GM20431 (cell line): ENCODE data around the gene ADAM19.

Source experiments
- in situ Hi-C: fragments of 300-500 bp; cut with MseI, MboI; formaldehyde crosslinking; loops from one replicate; pipeline ENCODE4 v1.15.0; 2020; ENCODE audit warnings: low sequenced_read_pairs; ENCODE audit not compliant: unreplicated experiment

The ADAM19 gene

DNA sequence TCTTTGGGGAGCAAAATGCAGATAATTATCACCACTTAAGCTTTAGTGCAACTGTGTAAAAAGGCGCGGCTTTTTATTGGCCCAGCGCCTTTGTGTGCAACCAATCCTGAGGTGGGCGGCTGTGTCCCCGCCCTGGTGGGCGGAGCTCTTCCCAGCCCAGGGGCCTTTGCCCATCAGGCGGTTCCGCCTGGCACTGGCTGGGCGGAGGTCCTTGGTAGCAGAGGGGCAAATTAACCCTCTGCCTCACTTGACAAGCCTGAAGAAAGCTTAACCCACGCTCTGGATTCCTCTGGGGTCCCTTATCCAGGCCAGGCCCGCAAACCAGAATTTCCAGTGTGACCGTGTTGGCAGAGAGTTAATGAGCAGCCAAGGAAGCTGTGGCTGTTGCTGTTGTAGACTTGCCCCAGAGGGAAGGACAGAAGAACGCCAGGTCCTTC is 128.4 kb downstream of the ADAM19 start:
- in situ Hi-C loops = loop anchor here (25.0 kb wide), 1 partner anchor 265 kb away; no protein-coding TSS in a partner anchor

DNA sequence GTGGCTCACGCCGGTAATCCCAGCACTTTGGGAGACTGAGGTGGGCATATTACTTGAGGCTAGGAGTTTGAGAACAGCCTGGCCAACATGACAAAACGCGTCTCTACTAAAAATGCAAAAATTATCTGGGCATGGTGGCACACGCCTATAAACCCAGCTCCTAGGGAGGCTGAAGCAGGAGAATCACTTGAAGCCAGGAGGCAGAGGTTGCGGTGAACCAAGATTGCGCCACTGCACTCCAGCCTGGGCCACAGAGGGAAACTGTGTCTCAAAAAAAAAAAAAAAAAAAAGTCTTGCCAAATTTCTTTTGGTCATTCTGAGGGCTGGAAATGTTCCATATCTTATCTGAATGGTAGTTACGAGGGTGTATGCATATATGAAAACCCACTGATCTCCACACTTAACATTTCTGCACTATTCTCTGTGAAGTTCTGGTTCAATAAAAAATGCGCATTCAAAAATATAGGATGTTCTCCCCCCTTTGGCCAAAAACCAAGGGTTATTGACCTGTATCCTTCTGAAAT is 129.1 kb downstream of the ADAM19 start:
- in situ Hi-C loops = loop anchor here (25.0 kb wide), 1 partner anchor 266 kb away; no protein-coding TSS in a partner anchor

DNA sequence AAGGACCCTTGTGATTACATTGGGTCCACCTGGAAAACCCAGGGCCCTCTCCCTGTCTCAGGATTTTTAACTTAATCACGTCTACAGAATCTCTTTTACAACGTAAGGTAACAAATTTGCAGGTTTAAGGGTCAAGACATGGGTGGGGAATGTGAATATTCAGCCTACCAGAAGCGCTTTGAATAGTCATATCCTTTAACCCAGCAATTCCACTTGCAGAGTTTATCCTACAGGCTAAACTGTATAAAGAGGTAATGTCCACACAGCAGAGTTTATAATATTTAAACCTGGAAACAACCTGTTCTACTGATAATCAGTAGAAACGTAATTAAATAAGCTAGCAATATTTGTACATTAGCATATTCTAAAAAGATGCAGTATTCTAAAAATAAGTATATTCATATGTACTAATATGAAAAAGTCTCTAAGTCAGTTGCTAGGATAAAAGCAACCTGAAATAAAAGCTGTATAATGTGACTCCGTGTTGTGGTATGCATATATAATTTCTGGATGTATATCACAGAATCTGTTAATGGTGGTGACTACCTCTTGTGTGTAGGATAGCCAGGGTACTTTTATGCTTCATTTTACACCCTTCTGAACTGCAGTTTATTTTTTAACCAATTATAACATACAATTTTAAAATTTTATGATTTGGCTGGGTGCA is 129.7 kb downstream of the ADAM19 start:
- in situ Hi-C loops = loop anchor here (25.0 kb wide), 1 partner anchor 266 kb away; no protein-coding TSS in a partner anchor

DNA sequence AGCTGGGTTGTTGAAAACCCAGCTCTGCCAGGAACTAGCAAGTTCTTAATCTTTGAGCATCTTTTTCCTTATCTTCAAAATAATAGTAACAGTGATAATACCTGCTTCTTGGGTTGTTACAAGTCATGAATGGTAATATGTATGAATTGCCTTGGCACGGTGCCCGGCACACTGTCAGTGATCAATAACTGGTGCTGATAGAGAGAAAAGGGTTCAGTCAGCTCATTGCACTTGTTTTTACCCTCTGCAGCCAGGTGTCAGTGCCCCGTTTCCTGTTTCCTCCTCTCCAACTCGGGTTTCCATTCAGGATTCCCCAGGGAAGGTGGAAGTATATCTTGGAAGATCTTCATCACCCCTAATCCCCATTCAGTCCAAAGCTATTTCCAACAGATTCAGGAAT is 131.4 kb downstream of the ADAM19 start:
- in situ Hi-C loops = loop anchor here (25.0 kb wide), 1 partner anchor 268 kb away; no protein-coding TSS in a partner anchor

DNA sequence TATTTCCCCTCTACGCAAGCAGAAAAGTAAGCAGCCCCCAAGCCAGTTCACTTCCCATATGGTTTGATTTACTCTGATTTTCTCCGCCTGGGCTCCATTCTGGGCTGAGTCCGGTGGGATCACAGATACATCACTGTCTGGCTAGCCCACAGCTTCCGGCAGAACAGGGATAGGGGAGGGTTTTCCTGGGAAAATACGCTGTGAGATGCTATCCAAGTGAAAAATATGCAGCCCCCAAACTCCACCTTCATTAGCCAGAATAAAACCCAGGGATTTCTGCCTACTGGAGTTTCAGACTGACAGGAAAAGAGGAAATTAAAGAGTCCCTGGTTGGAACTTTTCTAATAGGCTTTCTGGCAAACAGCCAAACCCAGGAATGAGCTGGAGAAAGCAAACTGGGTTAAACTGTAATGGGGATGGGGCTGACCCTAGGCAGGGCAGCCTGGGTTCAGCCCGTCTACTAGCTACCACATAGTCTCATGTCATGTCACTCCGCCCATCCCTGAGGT is 132.5 kb downstream of the ADAM19 start:
- in situ Hi-C loops = loop anchor here (25.0 kb wide), 1 partner anchor 269 kb away; no protein-coding TSS in a partner anchor

DNA sequence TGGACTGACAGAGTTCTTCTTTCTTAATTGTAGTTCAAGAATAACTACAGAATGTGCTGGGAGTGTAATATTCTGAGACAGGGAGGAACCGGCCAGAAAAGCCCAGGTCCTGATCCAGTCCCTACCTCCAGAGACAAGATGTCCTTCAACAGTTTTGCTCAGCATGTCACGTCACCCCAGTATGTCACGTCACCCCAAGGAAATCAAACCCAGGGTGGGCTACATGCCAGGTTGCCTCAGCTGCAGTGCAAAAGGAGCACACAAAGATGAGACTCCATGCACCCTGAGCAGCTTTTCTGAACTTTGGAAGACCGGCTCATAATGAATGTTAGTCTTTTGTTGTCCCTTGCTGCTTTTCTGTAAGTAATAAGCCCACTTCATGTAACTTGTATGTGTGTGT is 141.5 kb downstream of the ADAM19 start:
- in situ Hi-C loops = loop anchor here (25.0 kb wide), 1 partner anchor 278 kb away; no protein-coding TSS in a partner anchor

DNA sequence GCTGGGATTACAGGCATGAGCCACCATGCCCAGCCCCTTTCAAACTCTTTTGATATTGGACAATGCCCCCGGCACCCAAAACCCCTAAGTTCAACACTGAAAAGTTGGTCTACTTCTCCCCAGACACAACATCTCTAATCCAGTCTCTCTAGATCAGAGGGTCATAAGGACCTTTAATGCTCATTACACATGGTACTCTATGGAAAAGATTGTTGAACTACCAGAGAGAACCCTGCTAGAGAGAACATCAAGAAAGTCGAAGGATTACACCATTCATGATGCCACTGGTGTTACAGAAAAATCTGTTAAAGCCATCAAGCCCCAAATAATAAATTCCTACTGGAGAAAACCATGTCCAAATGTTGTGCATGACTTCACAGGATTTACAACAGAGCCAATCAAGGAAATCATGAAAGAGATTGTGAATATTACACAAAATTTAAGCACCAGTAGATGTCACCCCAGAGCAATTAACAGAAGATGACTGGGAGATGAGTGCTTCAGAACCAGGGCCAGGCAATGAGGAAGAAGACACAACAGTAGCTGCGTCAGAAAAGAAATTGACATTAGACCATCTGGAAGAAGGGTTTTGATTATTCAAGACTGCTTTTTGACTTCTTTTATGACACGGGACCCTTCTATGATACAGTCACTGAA is 143.9 kb downstream of the ADAM19 start:
- in situ Hi-C loops = loop anchor here (25.0 kb wide), 1 partner anchor 281 kb away; no protein-coding TSS in a partner anchor

DNA sequence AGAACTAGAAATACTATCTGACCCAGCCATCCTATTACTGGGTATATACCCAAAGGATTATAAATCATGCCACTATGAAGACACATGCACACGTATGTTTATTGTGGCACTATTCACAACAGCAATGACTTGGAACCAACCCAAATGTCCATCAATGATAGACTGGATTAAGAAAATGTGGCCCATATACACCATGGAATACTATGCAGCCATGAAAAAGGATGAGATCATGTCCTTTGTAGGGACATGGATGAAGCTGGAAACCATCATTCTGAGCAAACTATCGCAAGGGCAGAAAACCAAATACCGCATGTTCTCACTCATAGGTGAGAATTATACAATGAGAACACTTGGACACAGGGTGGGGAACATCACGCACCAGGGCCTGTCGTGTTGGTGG is 145.7 kb downstream of the ADAM19 start:
- in situ Hi-C loops = loop anchor here (25.0 kb wide), 1 partner anchor 282 kb away; no protein-coding TSS in a partner anchor
